RWPE1 (cell line): Measurements from ENCODE around the gene ATG4A.
A peak's percentile ranks its signal among the peaks of the same experiment; 100 is the strongest.

ENCODE experiments used
- CTCF ChIA-PET: fragments of 350-600 bp; sonication (Branson Sonifier 250); formaldehyde crosslinking; extraction: SDS; loops from one replicate; lab custom pipeline; 2021; lab: Yijun Ruan, JAX
- POLR2A ChIA-PET: fragments of 400-600 bp; formaldehyde crosslinking; extraction: SDS; loops from one replicate; lab custom pipeline; 2020; ENCODE audit warnings: antibody characterized with exemption; ENCODE audit not compliant: low non-redundant PET; lab: Yijun Ruan, JAX
- DNase-seq: peaks from one replicate; pipeline ENCODE4 v3.0.0; 2012; ENCODE audit warnings: low spot score
- H3K27ac ChIP-seq: fragments of 450-650 bp; 2 replicates; pipeline ENCODE4 v1.5.1; 2017
- CTCF ChIP-seq: fragments of 450-650 bp; conservative IDR thresholded peaks from 2 replicates; pipeline ENCODE4 v1.5.1; 2017; ENCODE audit warnings: low read depth, mild to moderate bottlenecking

Gene ATG4A

GRCh38 chrX:108091264-108091877 lies at the start of gene ATG4A, which contains the start of gene PSMD10:
Gene ATG4A (plus strand): TSS chrX:108091778. CDS start chrX:108091827, 49 bp downstream.
Gene PSMD10 (minus strand): TSS chrX:108091542. CDS start chrX:108091520, 22 bp downstream.
- ChIA-PET POLR2A (no interaction called here), CTCF (interaction anchor here (0.6 to 0.7 kb wide), 4 partner anchors 19 to 1298 kb away, joined by 3 read pairs; partner anchors contain the start of gene NCBP2L)
- no peak for TF ChIP-seq CTCF
- H3K27ac ChIP-seq, result peak within 1 kb of the TSS; percentile 85
- DNase-seq, result peak; percentile 80

- TF ChIP-seq CTCF, result no peak
- ChIA-PET POLR2A (no interaction called here), CTCF (no interaction called here)
- no peak within 1 kb of the TSS for H3K27ac ChIP-seq
- no peak for DNase-seq
These were observed 46.9 kb upstream of the ATG4A start, which contains the start of gene VSIG1 for GRCh38 chrX:108044554-108045256. Gene VSIG1 (plus strand): TSS chrX:108045065. CDS start chrX:108045131, 66 bp downstream.

- ChIA-PET CTCF (no interaction called here), POLR2A (no interaction called here)
- TF ChIP-seq CTCF, result no peak
- H3K27ac ChIP-seq, result no peak overlapping the region
- no peak for DNase-seq
These were observed 41.9 kb upstream of the ATG4A start for GRCh38 chrX:108049649-108050048.

GRCh38 chrX:108053218-108053617 lies 38.4 kb upstream of the ATG4A start:
- ChIA-PET POLR2A (no interaction called here), CTCF (interaction anchor here (0.7 kb wide), 1 partner anchor 22 kb away, joined by 4 read pairs; no protein-coding TSS in a partner anchor)
- no peak overlapping the region for H3K27ac ChIP-seq
- TF ChIP-seq CTCF, result no peak
- DNase-seq, result no peak

- POLR2A ChIA-PET, result no interaction called here
- no peak for TF ChIP-seq CTCF
- no peak overlapping the region for H3K27ac ChIP-seq
- CTCF ChIA-PET, result no interaction called here
- no peak for DNase-seq
These were observed 36.0 kb upstream of the ATG4A start for GRCh38 chrX:108055546-108055945.

- DNase-seq, result no peak
- POLR2A ChIA-PET, result no interaction called here
- TF ChIP-seq CTCF, result no peak
- CTCF ChIA-PET, result no interaction called here
- H3K27ac ChIP-seq, result no peak overlapping the region
These were observed 31.8 kb upstream of the ATG4A start for GRCh38 chrX:108059801-108060200.
